ENCODE results near the gene CARNS1.

- TF ChIP-seq CTCF (IDR thresholded peaks at IDR 0.05) = no peak
- no peak for TF ChIP-seq POLR2A (IDR thresholded peaks at IDR 0.05)
These were observed 55.0 kb downstream of the CARNS1 start for GRCh38 chr11:67470337-67471002.
